ENCODE data around the gene FGG. TPM values are rescaled to one million over a fixed set of nuclear protein-coding genes. Genes with fewer than 3 reads are reported as not detected.

FGG gene
- total RNA-seq, 1 experiment from 2014 or later, result not detected

DNA sequence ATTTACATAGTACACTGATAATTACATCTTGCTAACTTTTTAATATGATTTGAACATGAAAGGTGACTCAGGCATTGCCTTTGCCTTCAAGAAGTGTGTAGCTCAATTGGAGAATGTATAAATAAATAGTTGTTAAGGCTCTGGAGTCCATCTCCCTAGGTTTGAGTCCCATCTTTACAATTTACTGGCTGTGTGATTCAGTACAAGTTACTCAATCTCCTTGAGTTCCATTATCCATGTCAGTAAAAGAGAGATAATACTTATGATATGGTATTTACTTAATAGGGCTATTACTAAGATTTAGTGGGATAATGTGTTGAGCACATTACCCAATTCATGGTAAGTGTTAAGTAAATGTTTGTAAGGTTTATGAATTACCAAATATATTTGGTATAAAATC, 1.9 kb upstream of the FGG start:
- no peak overlapping the region for H2BK20ac ChIP-seq (ENCODE audit: low read depth, low read length, poor library complexity, severe bottlenecking)
- no peaks in the 10 kb centered on the region for H3K9me3 ChIP-seq (ENCODE audit: control insufficient read depth, low read depth, low read length)
- H3K4me3 Mint-ChIP-seq, result no peak overlapping the region
- no peaks in the 10 kb centered on the region; the same call in 1 of the 2 replicates for H3K4me1 ChIP-seq (ENCODE audit: insufficient read depth, low read length)
- H3T11ph ChIP-seq (ENCODE audit: low read length), result no peak overlapping the region
- TF ChIP-seq, protein P1, sequence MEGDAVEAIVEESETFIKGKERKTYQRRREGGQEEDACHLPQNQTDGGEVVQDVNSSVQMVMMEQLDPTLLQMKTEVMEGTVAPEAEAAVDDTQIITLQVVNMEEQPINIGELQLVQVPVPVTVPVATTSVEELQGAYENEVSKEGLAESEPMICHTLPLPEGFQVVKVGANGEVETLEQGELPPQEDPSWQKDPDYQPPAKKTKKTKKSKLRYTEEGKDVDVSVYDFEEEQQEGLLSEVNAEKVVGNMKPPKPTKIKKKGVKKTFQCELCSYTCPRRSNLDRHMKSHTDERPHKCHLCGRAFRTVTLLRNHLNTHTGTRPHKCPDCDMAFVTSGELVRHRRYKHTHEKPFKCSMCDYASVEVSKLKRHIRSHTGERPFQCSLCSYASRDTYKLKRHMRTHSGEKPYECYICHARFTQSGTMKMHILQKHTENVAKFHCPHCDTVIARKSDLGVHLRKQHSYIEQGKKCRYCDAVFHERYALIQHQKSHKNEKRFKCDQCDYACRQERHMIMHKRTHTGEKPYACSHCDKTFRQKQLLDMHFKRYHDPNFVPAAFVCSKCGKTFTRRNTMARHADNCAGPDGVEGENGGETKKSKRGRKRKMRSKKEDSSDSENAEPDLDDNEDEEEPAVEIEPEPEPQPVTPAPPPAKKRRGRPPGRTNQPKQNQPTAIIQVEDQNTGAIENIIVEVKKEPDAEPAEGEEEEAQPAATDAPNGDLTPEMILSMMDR (conservative IDR thresholded peaks at IDR 0.05), result no peak
- H2BK12ac ChIP-seq (ENCODE audit: insufficient read length, low read depth, low read length), result no peak overlapping the region
- H4K8ac ChIP-seq (replicated peaks; ENCODE audit: insufficient read length, low read depth, low read length), result no peak overlapping the region
- no peaks in the 10 kb centered on the region for H3K36me3 Mint-ChIP-seq (ENCODE audit: insufficient read depth in 1 of 3, low read depth in 3 of 3)
- no peak overlapping the region for H3K14ac ChIP-seq (ENCODE audit: insufficient read depth, low read length)
- H3K27ac Mint-ChIP-seq, result no peak overlapping the region
- H3K79me2 ChIP-seq (ENCODE audit: insufficient read depth, low read length), result no peaks in the 10 kb centered on the region
- no peak overlapping the region for H3K27ac ChIP-seq (ENCODE audit: insufficient read length, low read depth, low read length)
- H3K27me3 Mint-ChIP-seq (ENCODE audit: low read depth), result no peaks in the 10 kb centered on the region
- H3K56ac ChIP-seq (ENCODE audit: insufficient read length, low read depth, low read length), result no peak overlapping the region
- H4K5ac ChIP-seq (ENCODE audit: insufficient read length, low read depth, low read length), result no peak overlapping the region
- H2AFZ ChIP-seq (ENCODE audit: low read length), result no peak overlapping the region
- H3K4me2 ChIP-seq (ENCODE audit: insufficient read depth, insufficient read length, low read length), result no peak overlapping the region
- H3K79me1 ChIP-seq (ENCODE audit: insufficient read depth, low read depth, low read length, poor library complexity, severe bottlenecking), result no peaks in the 10 kb centered on the region
- H3K4ac ChIP-seq (ENCODE audit: low read depth, low read length), result no peak overlapping the region
- no peak overlapping the region for H4K91ac ChIP-seq (ENCODE audit: insufficient read length, low read depth, low read length)
- H3K4me1 Mint-ChIP-seq, result peaks cover 4 to 9% of the 10 kb centered on the region in 2 experiments
- H2AK5ac ChIP-seq (ENCODE audit: insufficient read length, low read length), result no peak overlapping the region
- no peak overlapping the region for H2BK15ac ChIP-seq (ENCODE audit: low read depth, low read length)
- no peaks in the 10 kb centered on the region for H3K27me3 ChIP-seq (ENCODE audit: insufficient read depth, low read length)
- H3K18ac ChIP-seq (ENCODE audit: insufficient read length, low read depth, low read length), result no peak overlapping the region
- no peak overlapping the region for H2BK5ac ChIP-seq (ENCODE audit: insufficient read length, low read length)
- no peaks in the 10 kb centered on the region for H3K9me3 Mint-ChIP-seq
- H3K23ac ChIP-seq (ENCODE audit: insufficient read length, low read depth, low read length), result no peak overlapping the region
- H4K20me1 ChIP-seq (ENCODE audit: control insufficient read depth, insufficient read depth, insufficient read length), result no peaks in the 10 kb centered on the region
- DNase-seq, result no peak
- no peak overlapping the region for H3K9ac ChIP-seq (ENCODE audit: extremely low read depth, insufficient read length, low read length)
- no peak overlapping the region for H2BK120ac ChIP-seq (ENCODE audit: low read depth, low read length, poor library complexity, severe bottlenecking)
- H3K23me2 ChIP-seq (ENCODE audit: insufficient read length, low read depth, low read length, poor library complexity, severe bottlenecking), result no peaks in the 10 kb centered on the region

Measured in H9 (cell line).